Left renal pelvis (tissue), 4 donors: ENCODE measurements around the gene CCNDBP1. TPM values are rescaled to one million over a fixed set of nuclear protein-coding genes. Genes with fewer than 3 reads are reported as not detected.
A peak's percentile ranks its signal among the peaks of the same experiment; 100 is the strongest.
"Not testable (repeated sequence)": the region's sequence is repeated elsewhere in the genome, so short reads cannot be mapped to it uniquely, and the experiment has no call there.

Experiments used
- DNase-seq, 4 donors: peaks; one replicate each; pipeline ENCODE4 v3.0.0-alpha.2; 2013; ENCODE audit warnings: low read depth in 4 of 4, low spot score in 3 of 4
- polyA plus RNA-seq, 4 donors: library from polyadenylated mRNA; unstranded; fragments of 120-200 nt; gene quantifications; one replicate each; pipeline ENCODE4 v1.2.1, GENCODE V29; 2013; ENCODE audit not compliant: insufficient read length in 4 of 4

The CCNDBP1 gene, protein sequence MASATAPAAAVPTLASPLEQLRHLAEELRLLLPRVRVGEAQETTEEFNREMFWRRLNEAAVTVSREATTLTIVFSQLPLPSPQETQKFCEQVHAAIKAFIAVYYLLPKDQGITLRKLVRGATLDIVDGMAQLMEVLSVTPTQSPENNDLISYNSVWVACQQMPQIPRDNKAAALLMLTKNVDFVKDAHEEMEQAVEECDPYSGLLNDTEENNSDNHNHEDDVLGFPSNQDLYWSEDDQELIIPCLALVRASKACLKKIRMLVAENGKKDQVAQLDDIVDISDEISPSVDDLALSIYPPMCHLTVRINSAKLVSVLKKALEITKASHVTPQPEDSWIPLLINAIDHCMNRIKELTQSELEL
- polyA plus RNA-seq: 10 to 100 TPM; 43.5 to 57.9 (median 56.4) TPM

GRCh38 chr15:43185157-43186002 is at the start of gene CCNDBP1:
Gene CCNDBP1, plus strand, starts transcription at chr15:43185403. Its CDS starts 96 bp downstream, at chr15:43185499.
- peak in 3 of 4 donors; percentile 42 to 58 (median 51) for DNase-seq

DNA sequence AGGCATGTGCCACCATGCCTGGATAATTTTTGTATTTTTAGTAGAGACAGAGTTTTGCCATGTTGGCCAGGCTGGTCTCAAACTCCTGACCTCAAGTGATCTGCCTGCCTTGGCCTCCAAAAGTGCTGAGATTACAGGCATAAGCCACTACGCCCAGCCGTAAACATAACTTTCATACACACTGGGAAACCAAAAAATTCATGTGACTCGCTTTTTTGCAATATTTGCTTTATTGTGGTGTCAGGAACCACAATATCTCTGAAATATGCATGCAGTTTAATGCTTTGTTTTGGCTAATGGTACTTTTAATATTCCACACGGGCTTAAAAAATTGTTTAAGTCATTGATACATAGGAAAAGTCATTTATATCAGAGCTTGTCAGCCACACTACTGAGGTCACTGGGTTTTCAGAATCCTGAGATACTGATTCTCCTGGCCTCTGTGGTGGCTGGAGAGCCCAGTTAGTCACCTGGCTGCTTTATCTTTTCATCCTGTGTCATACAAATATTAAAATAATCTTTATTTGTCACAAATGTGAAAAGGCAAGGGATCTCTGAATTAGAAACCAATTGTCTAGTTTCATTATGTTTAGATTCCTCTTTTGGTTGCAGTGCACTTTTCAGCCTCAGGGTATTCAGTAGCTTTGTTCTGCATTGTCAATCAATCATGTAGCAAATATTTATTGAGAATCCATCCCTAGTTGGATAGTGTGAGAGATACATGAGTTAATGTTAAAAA is 41.8 kb upstream of the CCNDBP1 start:
- no peak for DNase-seq

DNA sequence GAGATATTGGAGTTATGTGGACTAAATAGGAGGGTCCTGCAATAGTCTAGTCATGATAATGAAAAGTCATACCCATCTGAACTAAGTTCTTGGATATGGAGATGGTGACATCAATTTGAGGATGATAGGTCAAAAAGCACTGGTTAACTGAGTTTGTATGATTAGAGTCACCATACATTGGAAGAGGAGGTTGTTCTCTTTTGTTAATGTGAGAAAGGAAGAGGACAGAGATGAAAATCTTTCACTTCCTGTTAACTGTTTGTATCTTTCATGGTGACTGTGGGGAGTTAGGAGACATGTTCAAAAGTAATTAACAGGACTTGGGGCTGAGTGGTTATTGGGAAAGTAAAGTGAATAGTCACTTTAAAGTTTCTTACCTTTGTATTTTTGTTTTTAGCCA is 40.7 kb upstream of the CCNDBP1 start:
- no peak for DNase-seq

GRCh38 chr15:43146184-43146583 is 39.0 kb upstream of the CCNDBP1 start:
- DNase-seq: no peak

DNA sequence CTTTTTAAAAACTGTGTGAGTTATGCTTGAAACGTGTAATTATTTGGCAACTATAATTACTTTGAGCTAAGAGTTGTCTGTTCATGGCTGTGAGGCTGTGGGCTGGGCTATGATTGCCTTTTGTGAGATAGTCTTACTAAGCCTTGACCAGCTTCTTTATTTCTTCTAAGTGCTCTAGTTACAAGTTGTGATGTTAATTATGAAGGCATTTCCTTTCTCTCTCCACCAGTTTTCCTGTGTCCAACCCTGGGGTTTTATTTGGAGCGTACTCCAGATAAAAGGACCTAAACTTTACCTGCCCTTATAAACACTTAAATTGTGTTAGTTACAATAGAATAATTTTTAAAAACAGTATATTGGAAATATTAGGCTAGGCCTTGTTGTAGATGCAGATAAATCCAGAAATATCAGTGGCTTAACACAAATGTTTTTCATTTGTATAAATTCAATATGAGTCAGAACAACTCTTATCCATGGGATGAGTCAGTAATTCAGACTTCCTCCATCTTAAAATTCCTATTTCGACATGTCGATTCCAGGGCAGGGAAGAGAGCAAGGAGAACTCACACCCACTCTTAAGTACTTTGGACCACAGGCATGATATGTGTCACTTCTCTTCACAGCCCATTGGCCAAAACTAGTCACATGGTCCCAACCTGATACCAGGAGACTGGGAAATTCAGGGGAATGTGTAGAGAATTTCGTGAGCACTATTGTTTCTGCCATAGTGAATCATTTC is 34.8 kb upstream of the CCNDBP1 start:
- no peak for DNase-seq

DNA sequence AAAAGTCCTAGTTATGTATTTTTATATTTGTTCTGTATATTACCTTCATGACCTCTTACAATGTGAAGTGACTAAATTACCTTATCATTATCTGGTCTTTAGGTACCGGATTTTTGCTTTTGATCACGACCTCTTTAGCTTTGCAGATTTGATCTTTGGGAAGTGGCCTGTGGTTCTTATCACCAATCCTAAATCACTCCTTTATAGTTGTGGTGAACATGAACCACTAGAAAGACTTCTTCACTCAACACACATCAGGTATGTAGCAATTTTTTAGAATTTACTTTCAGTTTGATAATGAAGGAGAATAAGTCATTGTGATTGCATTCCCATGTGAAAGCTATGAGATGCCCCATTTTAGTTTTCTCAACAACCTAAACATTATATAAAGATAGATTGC is 33.5 kb upstream of the CCNDBP1 start:
- no peak for DNase-seq

GRCh38 chr15:43153269-43153668 is 31.9 kb upstream of the CCNDBP1 start:
- DNase-seq: no peak

DNA sequence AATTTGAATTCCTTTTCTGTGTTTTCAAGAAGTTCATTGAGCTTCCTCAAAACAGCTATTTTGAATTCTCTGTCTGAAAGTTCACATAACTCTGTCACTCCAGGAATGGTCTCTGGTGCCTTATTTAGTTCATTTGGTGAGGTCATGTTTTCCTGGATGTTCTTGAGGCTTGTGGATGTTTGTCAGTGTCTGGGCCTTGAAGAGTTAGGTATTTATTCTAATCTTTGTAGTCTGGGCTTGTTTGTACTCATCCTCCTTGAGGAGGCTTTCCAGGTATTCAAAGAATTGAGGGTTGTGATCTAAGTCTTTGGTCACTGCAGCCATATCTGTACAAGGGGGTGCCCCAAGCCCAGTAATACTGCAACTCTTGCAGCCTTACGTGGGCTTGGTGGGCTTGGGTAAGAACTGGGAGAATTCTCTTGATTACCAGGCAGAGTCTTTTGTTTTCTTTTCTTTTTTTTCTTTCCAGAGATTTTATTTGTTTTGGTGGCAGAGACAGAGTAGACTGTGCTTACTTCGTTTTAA is 19.3 kb upstream of the CCNDBP1 start:
- no peak for DNase-seq

DNA sequence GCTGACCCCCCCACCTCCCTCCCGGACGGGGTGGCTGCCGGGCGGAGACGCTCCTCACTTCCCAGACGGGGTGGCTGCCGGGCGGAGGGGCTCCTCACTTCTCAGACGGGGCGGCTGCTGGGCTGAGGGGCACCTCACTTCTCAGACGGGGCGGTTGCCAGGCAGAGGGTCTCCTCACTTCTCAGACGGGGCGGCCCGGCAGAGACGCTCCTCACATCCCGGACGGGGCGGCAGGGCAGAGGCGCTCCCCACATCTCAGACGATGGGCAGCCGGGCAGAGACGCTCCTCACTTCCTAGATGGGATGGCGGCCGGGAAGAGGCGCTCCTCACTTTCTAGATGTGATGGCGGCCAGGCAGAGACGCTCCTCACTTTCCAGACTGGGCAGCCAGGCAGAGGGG is 17.9 kb upstream of the CCNDBP1 start:
- DNase-seq: not testable (repeated sequence)

DNA sequence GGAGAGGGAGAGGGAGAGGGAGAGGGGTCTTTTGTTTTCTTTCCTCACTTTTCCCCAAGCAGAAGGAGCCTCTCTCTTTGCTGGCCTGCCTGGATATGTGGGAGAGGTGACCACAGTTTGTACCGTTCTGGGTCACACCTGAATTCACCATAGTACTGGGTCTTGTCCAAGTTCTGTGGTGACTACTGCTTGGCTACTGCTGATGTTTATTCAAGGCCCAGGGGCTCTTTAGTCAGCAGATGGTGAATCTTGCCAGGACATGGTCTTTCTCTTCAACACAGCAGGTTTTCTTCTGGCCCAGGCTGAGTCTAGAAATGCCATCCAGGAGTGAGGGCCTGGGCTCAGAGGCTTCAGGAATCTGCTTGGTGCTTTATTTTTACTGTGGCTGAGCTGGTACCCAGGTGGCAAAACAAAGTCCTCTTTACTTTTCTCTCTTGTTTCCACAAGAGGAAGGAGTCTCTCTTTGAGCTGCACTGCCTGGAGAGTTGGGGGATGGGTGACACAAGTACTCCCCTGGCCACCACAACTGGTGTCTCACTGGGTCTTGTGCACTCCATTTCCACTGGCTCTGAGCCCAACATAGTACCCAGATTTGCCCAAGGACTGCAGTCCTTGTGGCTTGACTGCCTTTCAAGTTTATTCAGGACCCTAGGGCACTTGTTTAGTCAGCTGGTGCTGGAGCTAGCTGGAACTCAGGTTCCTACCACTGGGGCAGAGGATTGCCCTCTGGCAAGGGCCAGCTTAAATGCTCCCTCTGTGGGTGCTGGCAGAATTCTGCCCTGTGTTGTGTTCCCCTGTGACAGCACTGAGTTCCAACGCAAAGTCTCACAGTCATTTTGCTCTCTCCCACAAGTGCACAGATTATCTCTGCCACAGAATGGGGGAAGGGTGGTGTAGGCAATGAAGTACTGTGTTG is 16.8 kb upstream of the CCNDBP1 start:
- no peak for DNase-seq

DNA sequence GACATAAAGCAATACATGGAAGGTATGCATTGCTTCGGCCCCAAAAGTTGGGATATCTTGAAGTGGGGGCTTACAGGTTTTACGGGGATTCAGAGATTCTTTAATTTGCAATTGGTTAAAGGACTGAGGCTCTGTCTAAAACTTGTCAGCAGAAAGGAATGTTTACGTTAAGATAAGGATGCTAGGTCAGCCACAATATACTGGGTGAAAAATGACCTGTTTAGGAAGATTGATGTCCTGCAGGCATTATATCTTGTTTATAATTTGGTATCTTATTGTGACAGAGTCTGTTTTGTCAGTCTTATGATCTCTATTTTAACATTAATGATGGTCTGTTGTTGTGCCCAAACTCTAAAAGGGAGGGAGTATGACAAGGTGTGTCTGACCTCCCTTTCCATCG is 15.3 kb upstream of the CCNDBP1 start:
- no peak for DNase-seq

DNA sequence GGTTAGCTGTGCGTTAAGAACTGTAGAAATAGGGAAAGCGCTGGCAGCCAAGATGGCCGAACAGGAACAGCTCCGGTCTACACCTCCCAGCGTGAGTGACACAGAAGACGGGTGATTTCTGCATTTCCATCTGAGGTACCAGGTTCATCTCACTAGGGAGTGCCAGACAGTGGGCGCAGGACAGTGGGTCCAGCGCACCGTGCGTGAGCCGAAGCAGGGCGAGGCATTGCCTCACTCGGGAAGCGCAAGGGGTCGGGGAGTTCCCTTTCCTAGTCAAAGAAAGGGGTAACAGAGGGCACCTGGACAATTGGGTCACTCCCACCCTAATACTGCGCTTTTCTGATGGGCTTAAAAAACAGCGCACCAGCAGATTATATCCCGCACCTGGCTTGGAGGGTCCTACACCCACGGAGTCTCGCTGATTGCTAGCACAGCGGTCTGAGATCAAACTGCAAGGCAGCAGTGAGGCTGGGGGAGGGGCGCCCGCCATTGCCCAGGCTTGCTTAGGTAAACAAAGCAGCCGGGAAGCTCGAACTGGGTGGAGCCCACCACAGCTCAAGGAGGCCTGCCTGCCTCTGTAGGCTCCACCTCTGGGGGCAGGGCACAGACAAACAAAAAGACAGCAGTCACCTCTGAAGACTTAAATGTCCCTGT is 9.4 kb upstream of the CCNDBP1 start:
- DNase-seq: not testable (repeated sequence)

DNA sequence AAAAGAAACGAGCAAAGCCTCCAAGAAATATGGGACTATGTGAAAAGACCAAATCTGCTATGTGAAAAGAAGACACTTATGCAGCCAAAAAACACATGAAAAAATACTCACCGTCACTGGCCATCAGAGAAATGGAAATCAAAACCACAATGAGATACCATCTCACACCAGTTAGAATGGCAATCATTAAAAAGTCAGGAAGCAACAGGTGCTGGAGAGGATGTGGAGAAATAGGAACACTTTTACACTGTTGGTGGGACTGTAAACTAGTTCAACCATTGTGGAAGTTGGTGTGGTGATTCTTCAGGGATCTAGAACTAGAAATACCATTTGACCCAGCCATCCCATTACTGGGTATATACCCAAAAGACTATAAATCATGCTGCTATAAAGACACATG is 8.1 kb upstream of the CCNDBP1 start:
- DNase-seq: not testable (repeated sequence)

GRCh38 chr15:43183270-43183669 is 1.9 kb upstream of the CCNDBP1 start:
- no peak for DNase-seq

- no peak for DNase-seq
Measured at GRCh38 chr15:43184407-43185124, 637 bp upstream of the CCNDBP1 start.

- no peak for DNase-seq
Measured at GRCh38 chr15:43186003-43186353, 775 bp downstream of the CCNDBP1 start.

- no peak for DNase-seq
Measured at GRCh38 chr15:43187544-43188155, 2.4 kb downstream of the CCNDBP1 start.

DNA sequence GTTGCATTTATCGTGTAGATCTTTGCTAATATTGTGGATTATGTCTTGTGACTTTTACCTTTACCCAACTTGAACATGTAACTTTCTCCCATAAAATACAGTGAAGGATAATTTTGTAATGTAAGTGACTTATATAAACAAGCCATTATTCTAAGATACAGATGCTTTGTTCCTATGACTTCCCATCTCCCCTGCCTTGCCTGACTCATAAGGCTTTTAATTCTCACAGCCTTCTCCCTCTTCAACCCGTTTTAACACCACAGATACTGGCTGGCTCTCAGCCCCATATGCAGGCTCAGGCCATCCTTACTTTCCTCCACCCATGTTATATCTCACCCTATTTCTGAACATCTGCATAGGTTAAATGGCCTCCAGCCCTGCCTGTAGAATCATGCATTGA is 4.1 kb downstream of the CCNDBP1 start:
- DNase-seq: no peak
